ENCODE results near the gene YJEFN3. TPM values are rescaled to one million over a fixed set of nuclear protein-coding genes. Genes with fewer than 3 reads are reported as not detected.

YJEFN3 gene
- total and polyA plus RNA-seq, 5 experiments from 2014 or later, result 0.08 to 12.8 (median 5.8) TPM; not detected in 1

- peak within 1 kb of the TSS; percentile 91 to 98 (median 97) for H3K27ac Mint-ChIP-seq
- no peaks in the 10 kb centered on the region for H3K27me3 Mint-ChIP-seq
- no peaks in the 10 kb centered on the region for H3K9me3 Mint-ChIP-seq
- peaks cover 4 to 44% (median 22%) of the 10 kb centered on the region in 4 donors for H3K4me1 Mint-ChIP-seq
- ATAC-seq (no peak), DNase-seq (no peak)
- POLR2A ChIA-PET, result interaction anchor here (0.7 to 3.4 kb wide), 21 partner anchors 10 to 596 kb away, joined by 3 to 18 read pairs (median 4); partner anchors contain the start of genes BORCS8, COPE, DDX49 and GATAD2A
- peaks cover 0 to 15% (median 0%) of the 10 kb centered on the region in 3 donors for H3K36me3 Mint-ChIP-seq
- peak within 1 kb of the TSS; percentile 91 to 98 (median 96) for H3K4me3 Mint-ChIP-seq
These were observed 13.7 kb upstream of the YJEFN3 start, which contains the start of gene TSSK6 for GRCh38 chr19:19514881-19515641. Gene TSSK6, minus strand, starts transcription at chr19:19515548. Its CDS starts 121 bp downstream, at chr19:19515427.

- peak; percentile 86 to 90 for ATAC-seq
- Mint-ChIP-seq H3K36me3 (peaks cover 0 to 21% (median 3%) of the 10 kb centered on the region in 3 donors), H3K4me1 (peaks cover 10 to 51% (median 29%) of the 10 kb centered on the region in 4 donors), H3K9me3 (no peaks in the 10 kb centered on the region), H3K27ac (peak within 1 kb of the TSS; percentile 91 to 98 (median 97)), H3K27me3 (no peaks in the 10 kb centered on the region), H3K4me3 (peak within 1 kb of the TSS; percentile 91 to 98 (median 96))
- peak; percentile 84 to 99 (median 93) for DNase-seq
- POLR2A ChIA-PET, result interaction anchor here (0.5 to 3.4 kb wide), 26 partner anchors 10 to 596 kb away, joined by 3 to 18 read pairs (median 4); partner anchors contain the start of genes BORCS8, COPE, DDX49 and GATAD2A
These were observed 12.8 kb upstream of the YJEFN3 start, which contains the start of gene NDUFA13 for GRCh38 chr19:19515642-19516519. Gene NDUFA13, plus strand, starts transcription at chr19:19516225. Its CDS starts 14 bp downstream, at chr19:19516239.

GRCh38 chr19:19517235-19517619 is 11.5 kb upstream of the YJEFN3 start:
- POLR2A ChIA-PET, result interaction anchor here (1.7 to 1.9 kb wide), 2 partner anchors 14 to 112 kb away, joined by 8 to 11 read pairs; partner anchors contain the start of gene GATAD2A
- H3K27ac Mint-ChIP-seq, result peak overlapping the region in 5 of 10 donors; percentile 40 to 97 (median 56)
- no peaks in the 10 kb centered on the region for H3K27me3 Mint-ChIP-seq

GRCh38 chr19:19520989-19521388 is 7.7 kb upstream of the YJEFN3 start:
- DNase-seq (no peak), ATAC-seq (no peak)
- Mint-ChIP-seq H3K27ac (no peak overlapping the region), H3K27me3 (no peaks in the 10 kb centered on the region), H3K4me1 (peaks cover 12 to 68% (median 38%) of the 10 kb centered on the region in 4 donors), H3K36me3 (peaks cover 0 to 44% (median 6%) of the 10 kb centered on the region in 3 donors), H3K4me3 (no peak overlapping the region), H3K9me3 (no peaks in the 10 kb centered on the region)
- POLR2A ChIA-PET, result no interaction called here

More at GRCh38 chr19:19517235-19517619, 11.5 kb upstream of the YJEFN3 start:
- peak overlapping the region; percentile 47 to 98 (median 96) for H3K4me3 Mint-ChIP-seq
- H3K9me3 Mint-ChIP-seq, result no peaks in the 10 kb centered on the region
- peaks cover 12 to 56% (median 32%) of the 10 kb centered on the region in 4 donors for H3K4me1 Mint-ChIP-seq
- ATAC-seq (no peak), DNase-seq (no peak)
- peaks cover 0 to 24% (median 6%) of the 10 kb centered on the region in 3 donors for H3K36me3 Mint-ChIP-seq

- Mint-ChIP-seq H3K27me3 (no peaks in the 10 kb centered on the region), H3K9me3 (no peaks in the 10 kb centered on the region), H3K4me3 (peak overlapping the region in 1 of 10 donors; percentile 11), H3K4me1 (peaks cover 12 to 53% (median 28%) of the 10 kb centered on the region in 4 donors), H3K27ac (peak overlapping the region in 1 of 10 donors; percentile 28), H3K36me3 (peaks cover 0 to 57% (median 6%) of the 10 kb centered on the region in 3 donors)
- no peak for ATAC-seq
- POLR2A ChIA-PET, result no interaction called here
- no peak for DNase-seq
These were observed 5.5 kb upstream of the YJEFN3 start for GRCh38 chr19:19523177-19523576.

GRCh38 chr19:19524053-19524452 is 4.7 kb upstream of the YJEFN3 start:
- Mint-ChIP-seq H3K27me3 (no peaks in the 10 kb centered on the region), H3K36me3 (peaks cover 0 to 58% (median 6%) of the 10 kb centered on the region in 3 donors), H3K9me3 (no peaks in the 10 kb centered on the region), H3K27ac (no peak overlapping the region), H3K4me1 (peaks cover 12 to 49% (median 25%) of the 10 kb centered on the region in 4 donors), H3K4me3 (no peak overlapping the region)
- ATAC-seq, result no peak
- POLR2A ChIA-PET, result no interaction called here
- DNase-seq, result no peak

- no peaks in the 10 kb centered on the region for H3K9me3 Mint-ChIP-seq
- no peaks in the 10 kb centered on the region for H3K27me3 Mint-ChIP-seq
- POLR2A ChIA-PET, result interaction anchor here (1.4 kb wide), 1 partner anchor 11 kb away, joined by 4 read pairs; the partner anchor contains the start of gene TSSK6
- DNase-seq (no peak), ATAC-seq (no peak)
- H3K4me3 Mint-ChIP-seq, result no peak overlapping the region
- H3K36me3 Mint-ChIP-seq, result peaks cover 0 to 45% (median 3%) of the 10 kb centered on the region in 3 donors
- peak overlapping the region in 2 of 10 donors; percentile 47 to 77 for H3K27ac Mint-ChIP-seq
- peaks cover 2 to 33% (median 11%) of the 10 kb centered on the region in 4 donors for H3K4me1 Mint-ChIP-seq
These were observed 2.9 kb upstream of the YJEFN3 start for GRCh38 chr19:19525611-19526380.

- H3K4me1 Mint-ChIP-seq, result peaks cover 0 to 29% (median 7%) of the 10 kb centered on the region in 4 donors
- peak overlapping the region in 2 of 10 donors; percentile 47 to 56 for H3K27ac Mint-ChIP-seq
- POLR2A ChIA-PET, result no interaction called here
- no peak overlapping the region for H3K4me3 Mint-ChIP-seq
- H3K9me3 Mint-ChIP-seq, result no peaks in the 10 kb centered on the region
- H3K36me3 Mint-ChIP-seq, result peaks cover 0 to 42% (median 0%) of the 10 kb centered on the region in 3 donors
- no peak for ATAC-seq
- no peak for DNase-seq
- no peaks in the 10 kb centered on the region for H3K27me3 Mint-ChIP-seq
These were observed 1.9 kb upstream of the YJEFN3 start for GRCh38 chr19:19526581-19527370.

- Mint-ChIP-seq H3K4me3 (no peak overlapping the region), H3K4me1 (peaks cover 3 to 30% (median 10%) of the 10 kb centered on the region in 4 donors), H3K9me3 (no peaks in the 10 kb centered on the region), H3K36me3 (peaks cover 0 to 43% (median 0%) of the 10 kb centered on the region in 3 donors), H3K27me3 (no peaks in the 10 kb centered on the region), H3K27ac (peak overlapping the region in 1 of 10 donors; percentile 29)
- POLR2A ChIA-PET, result no interaction called here
- ATAC-seq, result no peak
- DNase-seq, result no peak
These were observed 1.4 kb upstream of the YJEFN3 start for GRCh38 chr19:19527371-19527656.

GRCh38 chr19:19527674-19528625 is 761 bp upstream of the YJEFN3 start:
- no peaks in the 10 kb centered on the region for H3K27me3 Mint-ChIP-seq
- no peak for ATAC-seq
- POLR2A ChIA-PET, result no interaction called here

More at GRCh38 chr19:19527674-19528625, 761 bp upstream of the YJEFN3 start:
- no peaks in the 10 kb centered on the region for H3K9me3 Mint-ChIP-seq
- no peak overlapping the region for H3K4me3 Mint-ChIP-seq
- peaks cover 0 to 37% (median 0%) of the 10 kb centered on the region in 3 donors for H3K36me3 Mint-ChIP-seq
- peaks cover 4 to 29% (median 10%) of the 10 kb centered on the region in 4 donors for H3K4me1 Mint-ChIP-seq
- no peak for DNase-seq
- peak overlapping the region in 1 of 10 donors; percentile 59 for H3K27ac Mint-ChIP-seq
